Stimulated activated CD8-positive, alpha-beta memory T cell treated with anti-CD3 and anti-CD28 coated beads, Interleukin-7, amount 100 ng/mL, for 24 hours (primary cell): ENCODE data around the gene NRSN2.
"Not testable (repeated sequence)": the region's sequence is repeated elsewhere in the genome, so short reads cannot be mapped to it uniquely, and the experiment has no call there.

Experiments
- DNase-seq: peaks from one replicate; pipeline ENCODE4 v3.0.0-alpha.2; 2020; ENCODE audit warnings: low read depth

NRSN2 gene

GRCh38 chr20:375265-375889 lies 28.5 kb downstream of the NRSN2 start:
- DNase-seq = no peak

DNA sequence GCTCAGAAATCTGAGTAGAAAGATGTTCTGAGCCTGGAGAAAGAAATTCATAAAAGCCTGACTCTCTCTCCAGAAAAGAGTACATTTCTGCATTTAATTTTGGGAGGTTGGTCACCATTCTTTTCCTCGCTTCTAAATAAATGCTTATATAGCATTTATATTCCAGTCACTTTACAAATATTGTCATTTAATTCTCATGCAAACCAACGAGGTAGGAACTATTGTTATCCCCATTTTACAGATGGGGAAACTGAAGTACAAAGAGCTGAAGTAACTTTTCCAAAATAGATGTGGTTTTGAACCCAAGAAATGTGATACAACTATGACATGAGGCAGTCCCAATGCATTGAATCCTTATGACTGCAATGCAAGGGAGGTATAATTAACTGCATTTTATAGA lies 29.2 kb downstream of the NRSN2 start:
- DNase-seq = no peak

- DNase-seq = no peak
Observed at GRCh38 chr20:376750-377149, 29.8 kb downstream of the NRSN2 start.

- not testable (repeated sequence) for DNase-seq
Observed at GRCh38 chr20:377578-377977, 30.7 kb downstream of the NRSN2 start.

- no peak for DNase-seq
Observed at GRCh38 chr20:378961-379336, 32.0 kb downstream of the NRSN2 start.

DNA sequence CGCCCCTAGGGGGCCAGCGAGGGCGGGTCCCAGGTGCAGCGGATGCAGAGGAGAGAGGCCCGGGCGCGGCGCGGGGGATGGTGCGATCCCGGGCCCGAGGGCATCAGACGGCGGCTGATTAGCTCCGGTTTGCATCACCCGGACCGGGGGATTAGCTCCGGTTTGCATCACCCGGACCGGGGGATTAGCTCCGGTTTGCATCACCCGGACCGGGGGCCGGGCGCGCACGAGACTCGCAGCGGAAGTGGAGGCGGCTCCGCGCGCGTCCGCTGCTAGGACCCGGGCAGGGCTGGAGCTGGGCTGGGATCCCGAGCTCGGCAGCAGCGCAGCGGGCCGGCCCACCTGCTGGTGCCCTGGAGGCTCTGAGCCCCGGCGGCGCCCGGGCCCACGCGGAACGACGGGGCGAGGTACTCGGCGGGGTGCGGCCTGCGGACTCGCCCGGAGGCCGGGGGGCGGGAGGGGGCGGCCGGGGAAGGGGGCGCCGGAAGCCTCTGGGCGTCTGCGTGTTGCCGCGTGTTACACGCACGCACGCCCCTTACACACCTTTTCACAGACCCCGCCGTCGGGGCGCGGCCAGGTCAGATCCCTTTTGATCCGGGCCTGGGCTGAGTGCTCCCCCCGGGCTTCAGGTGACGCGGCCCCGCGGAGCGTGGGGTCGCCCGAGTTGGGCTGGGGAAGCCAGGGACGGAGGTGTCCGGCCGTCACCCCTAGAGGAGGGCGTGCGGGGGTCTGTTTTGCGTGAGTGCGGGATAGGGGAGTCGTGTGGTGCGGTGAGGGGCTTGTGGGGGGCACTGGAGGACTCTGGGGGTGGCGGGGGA lies 34.1 kb downstream of the NRSN2 start:
- DNase-seq = peak; percentile 26

- peak; percentile 49 for DNase-seq
Observed at GRCh38 chr20:381581-382290, 34.8 kb downstream of the NRSN2 start.

GRCh38 chr20:382291-383115 lies 35.6 kb downstream of the NRSN2 start:
- no peak for DNase-seq

DNA sequence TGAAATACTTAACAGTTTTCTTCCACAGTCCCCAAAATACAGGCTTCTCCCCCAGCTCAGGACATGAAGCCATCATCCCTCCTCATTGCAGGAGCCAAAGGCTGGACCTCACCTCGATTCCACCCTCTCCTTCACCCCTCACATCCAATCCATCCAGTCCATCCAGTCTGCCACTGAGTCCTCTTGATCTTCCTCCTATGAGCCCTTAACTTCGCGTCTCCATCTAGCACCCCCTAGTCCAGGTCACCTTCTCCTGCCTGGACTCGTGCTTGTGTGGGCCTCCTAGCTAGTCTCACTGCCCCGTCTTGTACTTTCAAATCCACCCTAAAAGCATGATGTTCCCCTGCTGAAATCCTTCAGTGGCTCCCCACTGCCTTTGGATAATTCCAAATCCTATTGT lies 37.0 kb downstream of the NRSN2 start:
- no peak for DNase-seq

GRCh38 chr20:384723-385122 lies 37.8 kb downstream of the NRSN2 start:
- DNase-seq = no peak

DNA sequence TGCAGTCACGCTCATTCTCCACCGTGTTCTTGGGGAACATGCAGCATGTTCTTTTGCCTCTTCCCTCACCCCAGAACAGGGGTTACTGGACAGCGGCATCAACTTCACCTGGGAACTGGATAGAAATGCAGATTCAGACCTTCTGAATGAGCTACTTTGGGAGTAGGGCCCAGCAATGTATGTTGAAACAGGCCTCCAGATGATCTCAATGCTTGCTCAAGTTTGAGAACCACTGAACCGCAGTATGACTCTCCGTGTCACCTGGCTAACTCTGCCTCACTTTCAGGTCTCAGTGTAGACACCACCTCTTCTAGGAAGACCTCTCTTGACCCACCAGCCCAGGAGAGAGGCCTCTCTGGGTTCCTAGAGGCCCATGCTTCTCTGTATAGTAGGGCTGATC lies 38.5 kb downstream of the NRSN2 start:
- DNase-seq = no peak

DNA sequence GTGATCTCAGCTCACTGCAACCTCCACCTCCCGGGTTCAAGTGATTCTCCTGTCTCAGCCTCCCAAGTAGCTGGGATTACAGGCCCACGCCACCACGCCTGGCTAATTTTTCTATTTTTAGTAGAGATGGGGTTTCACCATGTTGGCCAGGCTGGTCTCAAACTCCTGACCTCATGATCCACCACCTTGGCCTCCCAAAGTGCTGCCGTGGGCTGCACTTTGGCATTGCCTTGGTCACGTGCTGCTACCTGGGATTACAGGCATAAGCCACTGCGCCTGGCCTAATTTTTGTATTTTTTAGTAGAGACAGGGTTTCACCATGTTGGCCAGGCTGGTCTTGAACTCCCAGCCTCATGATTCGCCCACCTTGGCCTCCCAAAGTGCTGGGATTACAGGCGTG lies 39.7 kb downstream of the NRSN2 start:
- DNase-seq = not testable (repeated sequence)

- no peak for DNase-seq
Observed at GRCh38 chr20:387520-387919, 40.6 kb downstream of the NRSN2 start.

GRCh38 chr20:388034-388994 lies 41.4 kb downstream of the NRSN2 start:
- no peak for DNase-seq

DNA sequence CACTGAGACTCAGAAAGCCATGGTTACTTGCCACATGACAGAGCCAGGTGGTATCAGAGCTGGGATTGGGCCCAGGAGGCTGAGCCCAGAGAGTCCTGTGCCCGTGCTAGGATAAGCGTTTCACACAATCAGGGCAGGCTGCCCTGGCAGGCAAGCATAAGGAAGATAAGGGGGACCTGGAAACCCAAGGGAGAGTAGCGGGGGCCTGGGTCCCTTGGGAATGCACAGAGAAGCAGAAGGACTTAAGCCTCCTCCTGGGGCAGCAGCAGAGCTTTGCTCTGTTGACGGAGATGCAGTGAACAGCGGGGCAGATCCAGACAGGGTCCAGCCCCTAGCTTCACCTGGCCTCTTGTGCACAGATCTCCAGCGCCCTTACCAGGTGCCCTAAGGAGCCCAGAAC lies 42.3 kb downstream of the NRSN2 start:
- no peak for DNase-seq

- no peak for DNase-seq
Observed at GRCh38 chr20:391041-391711, 44.3 kb downstream of the NRSN2 start.

DNA sequence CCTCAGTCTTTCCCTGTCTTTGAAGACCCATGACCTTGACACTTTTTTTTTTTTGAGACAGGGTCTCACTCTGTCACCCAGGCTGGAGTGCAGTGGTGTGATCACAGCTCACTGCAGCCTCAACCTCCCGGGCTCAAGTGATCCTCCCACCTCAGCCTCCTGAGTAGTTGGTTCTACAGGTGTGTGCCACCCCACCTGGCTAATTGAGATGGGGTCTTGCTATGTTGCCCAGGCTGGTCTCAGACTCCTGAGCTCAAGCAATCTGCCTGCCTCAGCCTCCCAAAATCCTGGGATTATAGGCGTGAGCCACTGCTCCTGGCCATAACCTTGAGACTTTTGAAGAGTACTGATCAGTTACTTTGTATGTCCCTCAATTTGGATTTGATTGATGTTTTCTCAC lies 46.4 kb downstream of the NRSN2 start:
- DNase-seq = not testable (repeated sequence)

GRCh38 chr20:396252-396618 lies 49.3 kb downstream of the NRSN2 start:
- DNase-seq = no peak

DNA sequence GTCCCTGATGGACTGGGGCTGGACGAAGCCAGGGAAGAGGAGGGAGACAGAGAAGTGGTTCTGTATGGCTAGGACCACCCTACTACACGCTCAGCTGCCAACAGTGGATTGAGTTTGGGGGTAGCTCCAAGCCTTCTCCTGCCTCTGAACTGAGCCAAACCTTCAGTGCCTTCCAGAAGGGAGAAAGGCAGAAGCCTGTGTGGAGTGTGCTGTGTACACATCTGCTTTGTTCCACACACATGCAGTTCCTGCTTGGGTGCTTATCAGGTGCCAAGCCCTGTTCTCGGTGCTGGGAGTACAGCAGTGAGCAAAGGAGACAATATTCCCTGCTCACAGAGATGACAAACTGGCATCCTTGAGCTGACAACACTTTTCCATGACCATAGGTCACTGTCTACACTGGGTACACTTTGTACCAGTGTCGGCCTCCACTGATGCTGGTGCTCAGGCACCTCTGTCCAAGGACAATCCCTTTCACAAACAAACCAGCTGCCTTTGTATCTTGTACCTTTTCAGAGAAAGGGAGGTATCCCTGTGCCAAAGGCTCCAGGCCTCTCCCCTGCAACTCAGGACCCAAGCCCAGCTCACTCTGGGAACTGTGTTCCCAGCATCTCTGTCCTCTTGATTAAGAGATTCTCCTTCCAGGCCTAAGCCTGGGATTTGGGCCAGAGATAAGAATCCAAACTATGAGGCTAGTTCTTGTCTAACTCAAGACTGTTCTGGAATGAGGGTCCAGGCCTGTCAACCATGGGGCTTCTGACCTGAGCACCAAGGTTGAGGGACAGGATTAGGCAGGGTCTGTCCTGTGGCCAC lies 49.9 kb downstream of the NRSN2 start:
- no peak for DNase-seq
